Measurements from ENCODE around the gene ZNF813.
"Not testable (repeated sequence)": the region's sequence is repeated elsewhere in the genome, so short reads cannot be mapped to it uniquely, and the experiment has no call there.

The ZNF813 gene

GRCh38 chr19:53467485-53468262, at the start of gene ZNF813:
ZNF813 (plus strand) TSS chr19:53467733; CDS start chr19:53483823, 16,090 bp downstream.
- DNase-seq, result peak; percentile 98

GRCh38 chr19:53420520-53421315, 46.8 kb upstream of the ZNF813 start:
- not testable (repeated sequence) for DNase-seq

GRCh38 chr19:53422551-53422950, 45.0 kb upstream of the ZNF813 start:
- no peak for DNase-seq

GRCh38 chr19:53423074-53423473, 44.5 kb upstream of the ZNF813 start:
- DNase-seq, result not testable (repeated sequence)

- not testable (repeated sequence) for DNase-seq
Measured at GRCh38 chr19:53423680-53424079, 43.9 kb upstream of the ZNF813 start.

GRCh38 chr19:53424968-53425597, 42.5 kb upstream of the ZNF813 start:
- peak; percentile 77 for DNase-seq

- DNase-seq, result peak; percentile 98
Measured at GRCh38 chr19:53431399-53432087, 36.0 kb upstream of the ZNF813 start, which contains the start of gene ZNF761. ZNF761 (plus strand) TSS chr19:53431984; CDS start chr19:53447269, 15,285 bp downstream.

- peak; percentile 41 for DNase-seq
Measured at GRCh38 chr19:53432088-53432661, 35.4 kb upstream of the ZNF813 start.

GRCh38 chr19:53443809-53444208, 23.7 kb upstream of the ZNF813 start:
- DNase-seq, result not testable (repeated sequence)

GRCh38 chr19:53447196-53447595, 20.3 kb upstream of the ZNF813 start:
- DNase-seq, result not testable (repeated sequence)

- no peak for DNase-seq
Measured at GRCh38 chr19:53455828-53456227, 11.7 kb upstream of the ZNF813 start.

GRCh38 chr19:53460131-53460721, 7.3 kb upstream of the ZNF813 start:
- DNase-seq, result not testable (repeated sequence)

GRCh38 chr19:53461866-53462265, 5.7 kb upstream of the ZNF813 start:
- no peak for DNase-seq

GRCh38 chr19:53462861-53463260, 4.7 kb upstream of the ZNF813 start:
- DNase-seq, result no peak

- peak; percentile 26 for DNase-seq
Measured at GRCh38 chr19:53463263-53463662, 4.3 kb upstream of the ZNF813 start.

- DNase-seq, result no peak
Measured at GRCh38 chr19:53466726-53467484, 628 bp upstream of the ZNF813 start.

GRCh38 chr19:53468628-53469027, 1.1 kb downstream of the ZNF813 start:
- DNase-seq, result not testable (repeated sequence)

GRCh38 chr19:53471916-53472315, 4.4 kb downstream of the ZNF813 start:
- no peak for DNase-seq

GRCh38 chr19:53474832-53475231, 7.3 kb downstream of the ZNF813 start:
- not testable (repeated sequence) for DNase-seq

- DNase-seq, result not testable (repeated sequence)
Measured at GRCh38 chr19:53475470-53475869, 7.9 kb downstream of the ZNF813 start.

GRCh38 chr19:53483751-53484150, 16.2 kb downstream of the ZNF813 start:
- not testable (repeated sequence) for DNase-seq

All from stimulated activated CD8-positive, alpha-beta memory T cell treated with anti-CD3 and anti-CD28 coated beads, Interleukin-4, amount 100 ng/mL, for 48 hours (primary cell).